Parathyroid adenoma (tissue), 2 donors: ENCODE measurements around the gene DGKB.

Experiments used
- H2AFZ ChIP-seq: fragments of 300-600 bp; sonication (generic); one replicate; pipeline ENCODE4 v1.7.0; 2017; ENCODE audit warnings: antibody characterized with exemption, mild to moderate bottlenecking
- H3K27ac ChIP-seq: fragments of 300-600 bp; sonication (generic); one replicate; pipeline ENCODE4 v1.7.0; 2017
- H3K27me3 ChIP-seq: fragments of 300-600 bp; sonication (generic); one replicate; pipeline ENCODE4 v1.7.0; 2017; ENCODE audit warnings: low read length; ENCODE audit not compliant: control insufficient read depth, insufficient read depth
- H3K36me3 ChIP-seq: fragments of 300-600 bp; sonication (generic); one replicate; pipeline ENCODE4 v1.7.0; 2017; ENCODE audit warnings: low read length; ENCODE audit not compliant: control insufficient read depth, insufficient read depth
- H3K4me1 ChIP-seq: fragments of 300-600 bp; sonication (generic); one replicate; pipeline ENCODE4 v1.7.0; 2017; ENCODE audit warnings: control low read depth
- H3K4me2 ChIP-seq: fragments of 300-600 bp; sonication (generic); one replicate; pipeline ENCODE4 v1.7.0; 2017; ENCODE audit warnings: low read length
- H3K4me3 ChIP-seq: fragments of 300-600 bp; sonication (generic); one replicate; pipeline ENCODE4 v1.7.0; 2017; ENCODE audit warnings: low read depth, low read length
- H3K79me2 ChIP-seq: fragments of 300-600 bp; sonication (generic); one replicate; pipeline ENCODE4 v1.7.0; 2017; ENCODE audit warnings: control low read depth
- H3K9ac ChIP-seq: fragments of 300-600 bp; sonication (generic); one replicate; pipeline ENCODE4 v1.7.0; 2017; ENCODE audit warnings: mild to moderate bottlenecking
- H3K9me3 ChIP-seq: fragments of 300-600 bp; sonication (generic); one replicate; pipeline ENCODE4 v1.7.0; 2017; ENCODE audit warnings: low read length; ENCODE audit not compliant: control insufficient read depth
- TF ChIP-seq, protein P1 (sequence below): fragments of 300-600 bp; sonication (generic); IDR thresholded peaks from one replicate; pipeline ENCODE4 v1.7.0; 2017; ENCODE audit warnings: antibody characterized with exemption, mild to moderate bottlenecking
- donor health status: primary hyperparathyroidism.

The DGKB gene

DNA sequence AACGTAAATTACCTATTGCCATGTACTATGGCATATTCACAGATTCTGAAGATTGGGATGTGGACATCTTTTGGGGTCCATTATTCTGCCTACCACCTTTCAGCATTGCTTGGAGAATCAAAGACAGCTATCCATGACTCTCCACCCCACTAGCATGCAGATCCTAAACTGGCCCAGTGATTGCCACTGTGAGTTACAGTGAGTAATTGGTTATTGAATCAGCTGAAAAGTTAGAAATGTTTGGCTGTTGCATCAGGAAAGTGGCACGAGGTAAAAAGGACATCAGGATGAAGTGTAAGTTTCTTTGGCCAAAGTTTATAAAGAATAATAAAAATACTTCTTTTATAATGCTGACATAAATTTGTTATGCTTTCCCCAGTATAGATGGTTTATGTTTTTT is 764.9 kb downstream of the DGKB start:
- Histone ChIP-seq H3K27me3 (no peaks in the 10 kb centered on the region), H3K36me3 (no peaks in the 10 kb centered on the region), H3K9me3 (no peaks in the 10 kb centered on the region), H3K79me2 (no peaks in the 10 kb centered on the region), H3K4me2 (no peak overlapping the region), H3K4me1 (no peaks in the 10 kb centered on the region), H2AFZ (no peak overlapping the region), H3K9ac (no peak overlapping the region), H3K27ac (no peak overlapping the region), H3K4me3 (no peak overlapping the region)
- TF ChIP-seq, protein P1, sequence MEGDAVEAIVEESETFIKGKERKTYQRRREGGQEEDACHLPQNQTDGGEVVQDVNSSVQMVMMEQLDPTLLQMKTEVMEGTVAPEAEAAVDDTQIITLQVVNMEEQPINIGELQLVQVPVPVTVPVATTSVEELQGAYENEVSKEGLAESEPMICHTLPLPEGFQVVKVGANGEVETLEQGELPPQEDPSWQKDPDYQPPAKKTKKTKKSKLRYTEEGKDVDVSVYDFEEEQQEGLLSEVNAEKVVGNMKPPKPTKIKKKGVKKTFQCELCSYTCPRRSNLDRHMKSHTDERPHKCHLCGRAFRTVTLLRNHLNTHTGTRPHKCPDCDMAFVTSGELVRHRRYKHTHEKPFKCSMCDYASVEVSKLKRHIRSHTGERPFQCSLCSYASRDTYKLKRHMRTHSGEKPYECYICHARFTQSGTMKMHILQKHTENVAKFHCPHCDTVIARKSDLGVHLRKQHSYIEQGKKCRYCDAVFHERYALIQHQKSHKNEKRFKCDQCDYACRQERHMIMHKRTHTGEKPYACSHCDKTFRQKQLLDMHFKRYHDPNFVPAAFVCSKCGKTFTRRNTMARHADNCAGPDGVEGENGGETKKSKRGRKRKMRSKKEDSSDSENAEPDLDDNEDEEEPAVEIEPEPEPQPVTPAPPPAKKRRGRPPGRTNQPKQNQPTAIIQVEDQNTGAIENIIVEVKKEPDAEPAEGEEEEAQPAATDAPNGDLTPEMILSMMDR, result no peak

DNA sequence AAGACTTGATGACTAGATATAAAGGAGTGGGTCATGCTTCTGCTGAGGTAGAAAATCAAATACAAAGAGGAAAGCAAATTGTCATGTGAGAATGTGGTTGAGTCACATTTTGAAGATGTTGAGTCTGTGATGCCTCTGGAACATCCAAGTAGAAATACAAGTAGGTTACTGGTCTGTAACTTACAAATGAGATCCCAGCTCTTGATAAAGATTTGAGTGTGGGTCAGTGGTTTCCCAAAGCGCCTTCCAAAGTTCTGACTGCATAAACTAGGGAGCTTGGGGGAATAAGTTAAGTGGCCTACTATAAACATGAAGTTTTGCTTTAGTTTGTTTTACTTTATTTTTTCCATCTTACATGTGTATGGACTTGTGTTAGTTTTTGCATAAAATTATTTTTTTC is 768.8 kb downstream of the DGKB start:
- no peak overlapping the region for H3K4me2 ChIP-seq
- TF ChIP-seq, protein P1, result no peak
- H3K27ac ChIP-seq, result no peak overlapping the region
- H3K36me3 ChIP-seq, result no peaks in the 10 kb centered on the region
- no peaks in the 10 kb centered on the region for H3K79me2 ChIP-seq
- H2AFZ ChIP-seq, result no peak overlapping the region
- H3K4me1 ChIP-seq, result no peaks in the 10 kb centered on the region
- no peak overlapping the region for H3K4me3 ChIP-seq
- no peaks in the 10 kb centered on the region for H3K27me3 ChIP-seq
- no peaks in the 10 kb centered on the region for H3K9me3 ChIP-seq
- H3K9ac ChIP-seq, result no peak overlapping the region

- Histone ChIP-seq H3K27ac (no peak overlapping the region), H3K27me3 (no peaks in the 10 kb centered on the region), H3K4me1 (no peaks in the 10 kb centered on the region), H3K4me3 (no peak overlapping the region), H3K4me2 (no peak overlapping the region), H3K36me3 (no peaks in the 10 kb centered on the region), H2AFZ (no peak overlapping the region), H3K79me2 (no peaks in the 10 kb centered on the region), H3K9ac (no peak overlapping the region), H3K9me3 (no peaks in the 10 kb centered on the region)
- TF ChIP-seq, protein P1, result no peak
Measured at GRCh38 chr7:14125998-14126397, 776.6 kb downstream of the DGKB start.

GRCh38 chr7:14124716-14125115 is 777.8 kb downstream of the DGKB start:
- Histone ChIP-seq H3K36me3 (no peaks in the 10 kb centered on the region), H2AFZ (no peak overlapping the region), H3K9ac (no peak overlapping the region), H3K27me3 (no peaks in the 10 kb centered on the region), H3K27ac (no peak overlapping the region), H3K4me3 (no peak overlapping the region), H3K79me2 (no peaks in the 10 kb centered on the region), H3K4me1 (no peaks in the 10 kb centered on the region), H3K9me3 (no peaks in the 10 kb centered on the region), H3K4me2 (no peak overlapping the region)
- TF ChIP-seq, protein P1, result no peak

DNA sequence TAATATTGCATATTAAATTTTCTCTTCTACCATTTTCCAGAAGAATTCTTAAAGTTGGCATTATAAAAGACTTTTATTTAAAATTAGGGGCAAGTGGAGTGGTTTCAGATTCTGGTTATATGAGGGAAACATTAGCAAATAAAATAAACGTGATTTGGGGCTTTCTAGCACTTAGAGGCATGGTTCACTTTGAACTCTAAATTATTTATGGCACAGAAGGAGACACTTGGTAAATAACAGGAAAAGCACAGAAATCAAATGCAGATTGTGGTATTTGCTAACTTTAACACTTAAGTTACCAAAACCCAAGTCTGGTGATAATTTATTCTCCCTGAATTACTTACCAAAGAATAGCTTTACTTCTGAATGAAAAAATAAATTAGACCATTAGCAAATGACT is 778.6 kb downstream of the DGKB start:
- Histone ChIP-seq H3K4me2 (no peak overlapping the region), H3K36me3 (no peaks in the 10 kb centered on the region), H3K9ac (no peak overlapping the region), H2AFZ (no peak overlapping the region), H3K27me3 (no peaks in the 10 kb centered on the region), H3K9me3 (no peaks in the 10 kb centered on the region), H3K4me3 (no peak overlapping the region), H3K4me1 (no peaks in the 10 kb centered on the region), H3K79me2 (no peaks in the 10 kb centered on the region), H3K27ac (no peak overlapping the region)
- TF ChIP-seq, protein P1, result no peak
